ENCODE data around the gene CACNA1C.

The CACNA1C gene

DNA sequence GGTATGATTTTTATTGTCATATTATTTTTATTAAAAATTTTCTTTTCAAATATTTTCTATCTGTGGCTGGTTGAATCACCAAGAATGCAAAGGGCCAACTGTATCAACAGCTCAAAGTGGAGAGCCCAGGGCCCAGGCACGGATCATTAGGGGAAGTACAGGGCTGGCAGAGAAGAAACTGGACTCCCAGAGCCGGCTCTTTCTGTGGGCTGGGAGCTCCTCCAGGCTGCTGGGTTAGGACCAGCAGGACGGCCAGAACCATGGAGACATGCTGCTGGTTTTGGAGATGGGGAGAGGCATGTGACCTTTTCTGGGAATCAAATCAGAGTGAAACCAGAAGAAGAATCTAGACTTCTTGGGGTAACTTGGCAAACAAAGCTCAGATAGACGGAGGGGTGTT is 220.5 kb downstream of the CACNA1C start:
- no peak for DNase-seq (ENCODE audit: low read depth in 2 of 3, low spot score in 2 of 3)

- DNase-seq (ENCODE audit: low read depth in 2 of 3, low spot score in 2 of 3), result no peak
Observed at GRCh38 chr12:2273751-2274150, 221.0 kb downstream of the CACNA1C start.

DNA sequence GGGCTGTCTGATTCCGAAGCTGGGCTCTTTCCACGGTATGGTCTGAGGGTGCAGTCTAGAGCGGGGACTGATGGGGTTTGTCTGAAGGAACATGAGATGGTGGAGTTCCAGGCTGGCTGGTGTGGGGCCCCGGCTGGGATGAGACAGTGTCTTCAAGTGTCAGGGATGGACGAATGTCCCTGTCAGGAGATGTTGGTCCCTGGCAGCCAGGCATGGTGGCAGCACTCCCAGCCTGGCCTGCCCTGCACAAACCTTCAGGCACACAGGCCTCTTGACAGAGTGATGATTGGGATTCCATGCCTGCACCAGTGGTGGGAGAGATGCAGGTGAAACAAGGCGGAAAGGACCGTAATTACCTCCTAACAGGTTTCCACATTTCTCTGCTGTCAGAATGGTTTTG is 221.9 kb downstream of the CACNA1C start:
- no peak for DNase-seq (ENCODE audit: low read depth in 2 of 3, low spot score in 2 of 3)

- no peak for DNase-seq (ENCODE audit: low read depth in 2 of 3, low spot score in 2 of 3)
Observed at GRCh38 chr12:2276288-2277033, 223.7 kb downstream of the CACNA1C start.

DNA sequence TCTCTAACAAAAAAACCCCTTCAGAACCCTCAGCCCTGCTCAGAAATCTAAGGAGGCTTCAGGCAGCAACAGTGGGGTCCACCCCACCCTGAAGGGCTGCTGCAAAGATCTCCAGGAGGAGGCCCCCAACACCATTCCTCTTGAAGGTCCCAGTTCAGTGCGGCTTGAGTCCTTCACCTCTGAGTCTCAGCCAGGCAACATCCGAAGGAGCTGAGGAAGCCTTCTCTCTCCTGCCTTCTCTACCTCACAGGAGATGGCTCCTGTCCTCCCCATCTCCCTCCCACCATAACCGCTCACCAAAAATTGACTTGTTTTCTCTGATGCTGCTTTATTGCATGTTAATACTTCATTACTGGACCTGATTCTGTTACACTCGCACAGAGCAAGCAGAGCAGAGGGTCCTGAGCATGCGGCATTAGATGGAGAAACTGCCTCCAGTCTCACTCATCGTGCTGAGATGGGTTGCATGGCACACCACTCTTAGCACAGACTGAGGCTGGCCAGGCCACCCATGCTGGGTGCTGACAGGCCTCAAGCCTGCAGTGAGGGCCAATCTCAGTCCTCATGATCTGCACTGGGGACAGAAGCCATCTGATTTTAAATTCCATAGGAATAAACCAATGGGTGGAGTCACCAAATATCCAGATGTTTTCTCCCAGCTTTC is 224.8 kb downstream of the CACNA1C start:
- no peak for DNase-seq (ENCODE audit: low read depth in 2 of 3, low spot score in 2 of 3)

GRCh38 chr12:2281446-2281845 is 228.7 kb downstream of the CACNA1C start:
- DNase-seq (ENCODE audit: low read depth in 2 of 3, low spot score in 2 of 3), result no peak

- no peak for DNase-seq (ENCODE audit: low read depth in 2 of 3, low spot score in 2 of 3)
Observed at GRCh38 chr12:2282318-2282717, 229.5 kb downstream of the CACNA1C start.

DNA sequence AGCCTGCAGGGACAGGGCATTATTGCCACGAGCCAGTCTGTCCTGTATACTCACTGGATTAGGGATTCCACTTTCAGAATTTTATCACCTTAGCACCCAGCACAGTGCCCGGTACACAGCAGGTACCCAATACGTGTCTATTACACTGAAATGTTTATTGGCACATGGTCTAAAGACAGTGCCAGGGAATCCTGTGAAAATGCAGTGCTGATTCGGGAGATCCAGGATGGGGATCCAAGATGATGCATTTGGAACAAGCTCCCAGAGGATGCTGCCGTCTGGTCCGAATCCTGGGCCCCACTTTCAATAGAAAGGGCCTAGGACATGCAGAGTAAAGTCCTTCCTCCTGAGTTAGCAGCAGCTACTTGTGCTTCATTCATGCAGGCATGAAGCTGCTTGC is 230.7 kb downstream of the CACNA1C start:
- no peak for DNase-seq (ENCODE audit: low read depth in 2 of 3, low spot score in 2 of 3)

DNA sequence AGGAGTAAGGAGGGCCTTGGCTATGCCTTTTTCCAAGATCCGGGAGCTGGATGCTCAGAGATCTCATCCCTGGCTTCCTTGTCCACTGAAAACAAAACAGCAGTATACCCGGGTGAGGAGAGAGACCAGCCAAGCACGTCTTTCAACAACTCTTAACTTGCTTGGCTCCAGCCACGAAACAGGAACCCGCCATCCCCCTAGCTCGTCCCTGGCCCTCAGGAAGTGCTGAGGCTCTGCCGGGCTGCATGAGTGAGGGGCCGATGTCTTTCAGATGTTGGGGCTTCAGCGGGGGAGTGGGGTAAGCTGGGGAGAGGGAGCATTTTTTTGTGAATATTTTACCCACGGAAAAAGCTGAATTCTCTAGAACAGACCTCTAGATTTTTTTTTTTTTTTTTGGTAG is 231.1 kb downstream of the CACNA1C start:
- no peak for DNase-seq (ENCODE audit: low read depth in 2 of 3, low spot score in 2 of 3)

DNA sequence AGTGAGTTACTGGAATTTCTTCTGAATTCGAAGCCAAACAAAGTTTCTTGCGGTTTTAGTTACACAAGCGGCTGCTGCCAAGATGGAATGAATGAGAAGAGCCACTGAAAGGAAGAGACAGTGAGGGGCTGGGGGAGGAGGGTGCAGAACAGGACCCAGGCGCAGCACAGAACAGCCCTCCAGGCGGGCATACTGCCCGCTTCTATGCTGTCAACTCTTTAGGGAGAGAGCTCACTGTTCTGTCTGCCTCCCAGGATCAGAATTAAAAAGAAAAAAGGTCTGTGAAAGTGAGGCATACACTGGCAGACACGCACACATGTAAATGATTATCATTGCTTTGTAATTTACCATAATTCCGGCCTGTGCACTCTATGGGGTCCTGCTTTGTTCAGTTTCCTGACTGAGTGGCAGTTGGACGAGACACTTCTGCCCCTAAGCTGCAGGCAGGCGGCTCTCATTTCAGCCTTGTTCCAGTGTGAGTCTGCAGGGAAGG is 231.6 kb downstream of the CACNA1C start:
- DNase-seq (ENCODE audit: low read depth in 2 of 3, low spot score in 2 of 3), result no peak

GRCh38 chr12:2284857-2285256 is 232.1 kb downstream of the CACNA1C start:
- peak in 2 of 3 experiments; percentile 3 to 14 for DNase-seq (ENCODE audit: low read depth in 2 of 3, low spot score in 2 of 3)

- DNase-seq (ENCODE audit: low read depth in 2 of 3, low spot score in 2 of 3), result no peak
Observed at GRCh38 chr12:2285462-2285861, 232.7 kb downstream of the CACNA1C start.

DNA sequence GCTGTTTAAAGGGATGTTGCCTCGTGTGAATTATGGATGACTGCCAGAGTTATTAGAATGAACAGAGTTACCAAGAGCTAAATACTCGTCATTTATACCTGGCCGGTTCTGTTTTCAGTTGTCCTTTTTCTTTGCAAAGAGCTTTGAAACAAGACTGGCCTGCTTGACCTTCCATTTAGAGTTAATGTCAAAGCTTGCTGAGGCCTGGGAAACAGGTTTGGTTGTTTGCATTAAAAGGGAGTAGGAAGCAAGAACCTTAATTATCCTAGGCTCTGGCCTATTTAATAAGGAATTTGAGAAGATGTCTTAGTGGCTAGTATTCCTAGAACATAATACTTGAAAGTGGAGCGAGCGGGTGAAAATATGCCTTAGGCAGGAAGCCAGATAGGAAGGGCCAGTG is 233.3 kb downstream of the CACNA1C start:
- DNase-seq (ENCODE audit: low read depth in 2 of 3, low spot score in 2 of 3), result no peak

- DNase-seq (ENCODE audit: low read depth in 2 of 3, low spot score in 2 of 3), result no peak
Observed at GRCh38 chr12:2286461-2287131, 233.8 kb downstream of the CACNA1C start.

GRCh38 chr12:2287151-2287550 is 234.4 kb downstream of the CACNA1C start:
- no peak for DNase-seq (ENCODE audit: low read depth in 2 of 3, low spot score in 2 of 3)

- DNase-seq (ENCODE audit: low read depth in 2 of 3, low spot score in 2 of 3), result no peak
Observed at GRCh38 chr12:2287589-2287988, 234.8 kb downstream of the CACNA1C start.

DNA sequence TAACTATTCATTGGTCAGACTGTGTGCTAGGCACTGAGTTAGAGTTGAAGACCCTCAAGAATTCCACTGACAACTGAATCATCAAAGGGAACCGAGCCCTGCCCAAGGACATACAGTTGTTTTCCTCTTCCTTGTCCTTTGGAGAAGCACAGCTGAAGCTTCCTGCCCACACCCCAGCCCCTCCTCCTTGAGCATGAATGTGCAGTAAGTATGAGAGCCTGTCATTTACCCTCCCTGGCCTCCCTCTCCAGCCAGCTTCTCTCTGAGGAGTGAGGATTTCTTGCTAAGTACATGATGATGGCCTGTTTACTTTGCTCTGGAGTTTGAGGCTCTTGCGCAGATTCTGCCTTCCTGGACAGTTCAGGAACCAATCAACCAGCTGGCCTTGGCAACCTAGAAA is 235.2 kb downstream of the CACNA1C start:
- no peak for DNase-seq (ENCODE audit: low read depth in 2 of 3, low spot score in 2 of 3)

GRCh38 chr12:2288471-2288870 is 235.7 kb downstream of the CACNA1C start:
- DNase-seq (ENCODE audit: low read depth in 2 of 3, low spot score in 2 of 3), result no peak

DNA sequence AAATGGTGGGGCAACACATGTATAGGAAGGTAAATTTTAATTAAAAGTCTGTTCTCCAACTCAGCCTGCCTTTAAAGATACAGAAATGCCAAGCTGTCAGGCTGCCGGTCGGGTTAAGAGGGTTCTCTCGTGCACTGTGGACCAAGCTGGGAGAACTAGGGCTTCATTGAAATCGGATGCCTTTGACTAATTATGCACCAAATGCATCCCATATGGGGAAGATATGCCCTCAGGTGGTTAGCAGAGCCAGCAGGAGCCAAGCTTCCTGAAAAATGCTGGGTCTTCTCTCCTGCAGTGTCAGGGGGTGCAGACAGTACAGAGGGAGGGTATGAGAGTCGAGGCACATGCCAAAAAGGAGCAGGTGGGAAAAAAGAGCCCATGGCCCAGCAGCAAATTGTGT is 236.1 kb downstream of the CACNA1C start:
- DNase-seq (ENCODE audit: low read depth in 2 of 3, low spot score in 2 of 3), result no peak

- DNase-seq (ENCODE audit: low read depth in 2 of 3, low spot score in 2 of 3), result no peak
Observed at GRCh38 chr12:2289525-2289924, 236.7 kb downstream of the CACNA1C start.

- DNase-seq (ENCODE audit: low read depth in 2 of 3, low spot score in 2 of 3), result no peak
Observed at GRCh38 chr12:2290091-2290490, 237.3 kb downstream of the CACNA1C start.

DNA sequence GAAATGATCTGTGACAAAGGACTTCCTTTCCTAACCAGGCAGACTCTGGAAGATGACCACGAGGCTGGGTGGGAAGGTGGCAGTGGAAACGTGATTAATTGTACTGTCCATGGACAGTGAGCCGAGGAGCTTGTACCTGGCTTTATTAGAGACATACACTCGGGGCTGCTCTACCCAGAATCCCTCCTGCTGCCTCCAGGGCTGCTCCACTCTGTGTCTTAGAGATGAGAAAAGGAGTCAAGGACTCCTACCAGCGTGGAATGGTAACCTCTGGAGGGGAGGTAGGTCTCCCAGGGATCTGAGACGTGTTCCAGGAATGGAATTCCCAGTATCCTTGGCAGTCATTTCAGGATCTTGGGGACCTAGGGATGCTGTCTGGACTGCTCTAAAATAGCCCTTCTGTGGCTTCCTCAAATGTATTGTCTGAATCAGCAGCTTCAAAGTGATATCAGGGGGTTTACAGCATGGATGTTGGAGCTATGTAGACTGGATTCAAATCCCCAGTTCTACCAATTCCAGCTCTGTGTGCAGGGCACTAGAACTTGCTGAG is 237.8 kb downstream of the CACNA1C start:
- no peak for DNase-seq (ENCODE audit: low read depth in 2 of 3, low spot score in 2 of 3)
